Measurements from ENCODE around the gene ELFN2.

Gene ELFN2

GRCh38 chr22:37334859-37335805 is 92.1 kb downstream of the ELFN2 start:
- H3K4me3 ChIP-seq (ENCODE audit: low read depth, low read length): no peak overlapping the region
- H3K9me3 ChIP-seq (ENCODE audit: control insufficient read depth, insufficient read depth, low read depth, low read length): no peaks in the 10 kb centered on the region
- no peak overlapping the region for H3K27ac ChIP-seq (ENCODE audit: extremely low read depth, low read depth, low read length)
- POLR2A ChIA-PET: no interaction called here
- no peaks in the 10 kb centered on the region for H3K36me3 ChIP-seq (ENCODE audit: control insufficient read depth in 2 of 2, insufficient read depth in 1 of 2, low read length in 2 of 2)
- CTCF ChIA-PET: interaction anchor here (0.5 to 5.6 kb wide), 6 partner anchors 18 to 339 kb away, joined by 3 to 57 read pairs (median 7); no protein-coding TSS in a partner anchor
- H3K4me1 ChIP-seq (ENCODE audit: control insufficient read depth, insufficient read depth, low read length): 0 out of 2 replicates have a peak, but pooled peaks cover 3% of the 10 kb centered on the region
- no peak for TF ChIP-seq ZSCAN4 (tag by site-specific recombination; IDR thresholded peaks at IDR 0.05)
- no peak for TF ChIP-seq ZNF169 (tag by site-specific recombination; IDR thresholded peaks at IDR 0.05)
- peak; percentile 93 for TF ChIP-seq EGR2 (tag by site-specific recombination; IDR thresholded peaks at IDR 0.05; ENCODE audit: low read depth)
- TF ChIP-seq RBAK (tag by site-specific recombination; IDR thresholded peaks at IDR 0.05): no peak
- TF ChIP-seq IKZF3 (tag by site-specific recombination; IDR thresholded peaks at IDR 0.05): no peak
- TF ChIP-seq ZNF311 (tag by site-specific recombination; IDR thresholded peaks at IDR 0.05; ENCODE audit: borderline replicate concordance): no peak
- TF ChIP-seq ZSCAN16 (tag by site-specific recombination; IDR thresholded peaks at IDR 0.05): no peak
- peak; percentile 58; the same call in 1 of the 2 replicates for TF ChIP-seq ZBTB17 (tag by site-specific recombination; IDR thresholded peaks at IDR 0.05)
- no peak for TF ChIP-seq ZNF639 (tag by site-specific recombination; IDR thresholded peaks at IDR 0.05)
- 0 out of 2 replicates have a peak, but pooled peaks have one; percentile 24 for TF ChIP-seq SCRT2 (tag by site-specific recombination; IDR thresholded peaks at IDR 0.05)
- no peak for TF ChIP-seq ZNF140 (tag by site-specific recombination; IDR thresholded peaks at IDR 0.05)
- TF ChIP-seq ZNF521 (tag by site-specific recombination; IDR thresholded peaks at IDR 0.05): no peak
- TF ChIP-seq ZNF19 (tag by site-specific recombination; IDR thresholded peaks at IDR 0.05; ENCODE audit: low read depth): no peak
- TF ChIP-seq ZEB2 (tag by site-specific recombination; IDR thresholded peaks at IDR 0.05): 0 out of 2 replicates have a peak, but pooled peaks have one; percentile 14
- no peak for TF ChIP-seq ZNF776 (tag by site-specific recombination; IDR thresholded peaks at IDR 0.05; ENCODE audit: borderline replicate concordance)
- TF ChIP-seq ZNF274 (IDR thresholded peaks at IDR 0.05; ENCODE audit: low read length): no peak
- no peak for TF ChIP-seq ZNF274 (tag by site-specific recombination; IDR thresholded peaks at IDR 0.05; ENCODE audit: borderline replicate concordance)
- TF ChIP-seq HOXA7 (CRISPR knock-in tag; IDR thresholded peaks at IDR 0.05; ENCODE audit: borderline replicate concordance): no peak
- no peak for TF ChIP-seq ZNF394 (tag by site-specific recombination; IDR thresholded peaks at IDR 0.05; ENCODE audit: borderline replicate concordance)
- TF ChIP-seq ZNF501 (tag by site-specific recombination; IDR thresholded peaks at IDR 0.05): no peak
- TF ChIP-seq ZFP3 (tag by site-specific recombination; IDR thresholded peaks at IDR 0.05; ENCODE audit: low read depth): no peak
- TF ChIP-seq ZSCAN5A (tag by site-specific recombination; IDR thresholded peaks at IDR 0.05): no peak
- TF ChIP-seq ZBTB6 (tag by site-specific recombination; IDR thresholded peaks at IDR 0.05): no peak
- TF ChIP-seq ZNF549 (tag by site-specific recombination; IDR thresholded peaks at IDR 0.05): no peak
- no peak for TF ChIP-seq ZNF677 (tag by site-specific recombination; IDR thresholded peaks at IDR 0.05)
- TF ChIP-seq ZSCAN18 (tag by site-specific recombination; IDR thresholded peaks at IDR 0.05): no peak
- TF ChIP-seq YY1 (tag by site-specific recombination; IDR thresholded peaks at IDR 0.05): no peak
- TF ChIP-seq ZNF510 (tag by site-specific recombination; IDR thresholded peaks at IDR 0.05; ENCODE audit: insufficient replicate concordance): no peak
- TF ChIP-seq ZNF76 (tag by site-specific recombination; IDR thresholded peaks at IDR 0.05; ENCODE audit: borderline replicate concordance, low read depth): no peak
- TF ChIP-seq PBX3 (CRISPR knock-in tag; IDR thresholded peaks at IDR 0.05): no peak
